Common myeloid progenitor, CD34-positive (primary cell): ENCODE results near the gene PYY.
"Not testable (repeated sequence)": the region's sequence is repeated elsewhere in the genome, so short reads cannot be mapped to it uniquely, and the experiment has no call there.

Source experiments
- CTCF ChIA-PET: fragments of 350-600 bp; sonication (Branson Sonifier 250); formaldehyde crosslinking; loops from one replicate; lab custom pipeline; 2021; ENCODE audit warnings: antibody characterized with exemption; lab: Charles Lee
- POLR2A ChIA-PET: fragments of 350-600 bp; sonication (Branson Sonifier 250); formaldehyde crosslinking; loops from one replicate; lab custom pipeline; 2021; ENCODE audit warnings: antibody characterized with exemption; lab: Charles Lee
- DNase-seq, 3 donors: peaks; one replicate each; pipeline versions ENCODE4 v3.0.0 to v3.0.0-alpha.2; 2013
- H3K27ac ChIP-seq, 2 experiments: 1 replicate in 1 of 2; 2 replicates in 1 of 2; pipeline ENCODE4 v1.7.0; 2013; ENCODE audit warnings: inconsistent platforms in 2 of 2, low read length in 2 of 2, mild to moderate bottlenecking in 2 of 2, low read depth in 1 of 2, moderate library complexity in 1 of 2; ENCODE audit not compliant: severe bottlenecking in 2 of 2, insufficient read depth in 1 of 2, poor library complexity in 1 of 2
- H3K27me3 ChIP-seq, 5 experiments: replicated peaks in 2 of 5; 1 replicate in 3 of 5; 2 replicates in 2 of 5; pipeline versions ENCODE4 v1.6.1 to v1.7.0; 2013; ENCODE audit warnings: low read length in 4 of 5, mild to moderate bottlenecking in 2 of 5, moderate library complexity in 2 of 5, inconsistent platforms in 1 of 5; ENCODE audit not compliant: insufficient read depth in 5 of 5, control insufficient read depth in 4 of 5
- H3K36me3 ChIP-seq, 4 experiments: 1 replicate in 2 of 4; 2 replicates in 2 of 4; pipeline versions ENCODE4 v1.6.1 to v1.7.0; 2013; ENCODE audit warnings: low read length in 3 of 4, control low read depth in 1 of 4, mild to moderate bottlenecking in 1 of 4; ENCODE audit not compliant: control insufficient read depth in 4 of 4, insufficient read depth in 4 of 4
- H3K4me1 ChIP-seq, 4 experiments: 1 replicate in 3 of 4; 2 replicates in 1 of 4; pipeline versions ENCODE4 v1.6.1 to v1.7.1; 2013; ENCODE audit warnings: low read length in 3 of 4, mild to moderate bottlenecking in 3 of 4, control low read depth in 1 of 4, inconsistent platforms in 1 of 4, moderate library complexity in 1 of 4; ENCODE audit not compliant: control insufficient read depth in 4 of 4, insufficient read depth in 4 of 4; ENCODE audit errors: control extremely low read depth in 1 of 4
- H3K4me3 ChIP-seq, 7 experiments: 1 replicate in 4 of 7; 2 replicates in 3 of 7; pipeline versions ENCODE4 v1.5.1 to v1.7.0; 2013; ENCODE audit warnings: mild to moderate bottlenecking in 7 of 7, low read length in 6 of 7, moderate library complexity in 6 of 7, inconsistent platforms in 2 of 7, low read depth in 2 of 7, control low read depth in 1 of 7; ENCODE audit not compliant: insufficient read depth in 4 of 7, control insufficient read depth in 1 of 7; ENCODE audit errors: extremely low read depth in 1 of 7
- H3K9me3 ChIP-seq, 5 experiments: 1 replicate in 4 of 5; 2 replicates in 1 of 5; pipeline versions ENCODE4 v1.6.1 to v1.7.1; 2013; ENCODE audit warnings: low read length in 4 of 5, mild to moderate bottlenecking in 2 of 5, inconsistent platforms in 1 of 5, low read depth in 1 of 5, moderate library complexity in 1 of 5; ENCODE audit not compliant: control insufficient read depth in 4 of 5, insufficient read depth in 2 of 5; ENCODE audit errors: control extremely low read depth in 1 of 5
- WGBS: methylation state at CpG from one replicate; pipeline ENCODE4 v1.1.5; 2013; ENCODE audit not compliant: insufficient coverage; 5-methylcytosine and 5-hydroxymethylcytosine counted together

PYY gene

GRCh38 chr17:43998552-43998951 lies 44.8 kb upstream of the PYY start:
- ChIA-PET POLR2A (interaction anchor here (0.6 kb wide), 1 partner anchor 450 kb away, joined by 4 read pairs; no protein-coding TSS in a partner anchor), CTCF (interaction anchor here (1.4 to 14.2 kb wide), 4 partner anchors 12 to 119 kb away, joined by 5 to 218 read pairs (median 24); partner anchors contain the start of gene PPY)
- Histone ChIP-seq H3K27ac (no peak overlapping the region), H3K36me3 (no peaks in the 10 kb centered on the region), H3K27me3 (peaks cover 6 to 47% (median 25%) of the 10 kb centered on the region in 5 experiments), H3K4me3 (no peak overlapping the region), H3K4me1 (peaks cover 0 to 10% (median 6%) of the 10 kb centered on the region in 4 experiments), H3K9me3 (no peaks in the 10 kb centered on the region)
- WGBS, result 89% methylated on average over 1 of the region's 3 CpGs
- DNase-seq, result peak in 2 of 3 donors; percentile 49 to 55

- CTCF ChIA-PET, result interaction anchor here (1.2 to 14.2 kb wide), 8 partner anchors 10 to 118 kb away, joined by 3 to 218 read pairs (median 6); partner anchors contain the start of gene PPY
- POLR2A ChIA-PET, H3K9me3 ChIP-seq, H3K36me3 ChIP-seq, DNase-seq, H3K27ac ChIP-seq, H3K4me3 ChIP-seq: not testable (repeated sequence)
- Histone ChIP-seq H3K27me3 (peaks cover 3 to 33% (median 17%) of the 10 kb centered on the region in 5 experiments), H3K4me1 (peaks cover 0 to 10% (median 6%) of the 10 kb centered on the region in 4 experiments)
- 96% methylated on average over 4 of the region's 5 CpGs for WGBS
Observed at GRCh38 chr17:43997180-43997579, 43.4 kb upstream of the PYY start.

DNA sequence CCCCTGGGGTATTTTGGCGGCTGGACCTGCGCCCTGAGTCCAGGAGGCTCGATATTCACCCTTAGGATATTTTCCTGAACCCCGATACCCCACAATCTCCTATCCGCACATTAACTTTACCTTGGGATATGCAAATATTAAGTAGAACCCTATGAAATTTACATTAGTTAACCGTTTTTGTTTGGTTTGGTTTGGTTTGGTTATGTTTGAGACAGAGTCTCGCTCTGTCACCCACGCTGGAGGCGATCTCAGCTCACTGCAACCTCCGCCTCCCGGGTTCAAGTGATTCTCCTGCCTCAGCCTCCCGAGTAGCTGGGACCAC lies 41.4 kb upstream of the PYY start:
- H3K4me3 ChIP-seq, result peak overlapping the region in 1 of 7 experiments; percentile 72
- H3K9me3 ChIP-seq, result no peaks in the 10 kb centered on the region
- no peaks in the 10 kb centered on the region for H3K36me3 ChIP-seq
- CTCF ChIA-PET, result interaction anchor here (0.6 to 14.2 kb wide), 13 partner anchors 11 to 794 kb away, joined by 3 to 218 read pairs (median 6); partner anchors contain the start of gene PPY
- POLR2A ChIA-PET, result interaction anchor here (0.8 kb wide), 1 partner anchor 57 kb away, joined by 3 read pairs; no protein-coding TSS in a partner anchor
- peaks cover 0 to 10% (median 6%) of the 10 kb centered on the region in 4 experiments for H3K4me1 ChIP-seq
- H3K27me3 ChIP-seq, result peaks cover 0 to 29% (median 14%) of the 10 kb centered on the region in 5 experiments
- 0% methylated on average over 1 of the region's 12 CpGs for WGBS
- no peak for DNase-seq
- H3K27ac ChIP-seq, result no peak overlapping the region

DNA sequence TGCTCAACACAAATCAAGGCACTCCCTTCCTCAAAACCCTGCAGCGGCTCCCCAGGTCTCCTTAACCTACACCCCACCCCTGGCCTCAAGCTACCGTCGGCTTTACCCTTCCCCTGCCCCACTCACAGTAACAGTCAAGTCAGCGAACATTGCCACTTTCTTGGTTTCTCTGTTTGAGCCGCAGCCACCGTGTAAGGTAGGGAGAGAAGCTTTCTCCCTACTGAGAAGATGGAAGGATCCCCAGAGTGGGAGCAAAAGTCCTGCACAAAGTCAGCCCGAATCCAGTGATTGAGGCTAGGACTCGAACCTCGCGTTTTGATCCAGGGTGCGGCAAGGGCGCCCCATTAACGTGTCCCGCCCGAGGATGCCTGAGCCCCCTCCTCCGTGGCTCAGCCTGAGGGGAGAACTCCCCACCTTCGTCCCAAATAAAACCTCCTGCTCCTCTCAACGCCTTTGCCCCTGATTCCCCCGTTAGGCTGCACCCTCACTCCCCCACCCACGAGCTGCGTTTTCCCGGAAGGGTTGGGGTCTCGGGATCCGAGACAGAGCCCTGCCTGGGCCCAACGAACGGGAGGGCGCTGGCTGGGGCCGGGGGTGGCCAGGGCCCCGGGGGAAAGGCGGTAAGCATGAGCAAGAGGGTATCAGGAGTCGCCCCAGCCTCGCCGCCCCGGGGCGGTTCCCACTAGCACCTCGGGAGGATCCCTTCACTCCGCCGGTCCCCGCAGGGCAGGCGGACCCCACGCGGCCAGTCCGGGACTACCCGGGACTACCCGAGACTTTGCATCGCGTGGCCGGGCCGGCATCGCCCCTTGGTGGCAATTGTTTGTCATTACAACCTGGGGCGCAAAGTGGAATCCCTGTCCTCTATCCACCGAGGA lies 40.8 kb upstream of the PYY start:
- peak; percentile 69 to 76 (median 70) for DNase-seq
- peaks cover 0 to 10% (median 6%) of the 10 kb centered on the region in 4 experiments for H3K4me1 ChIP-seq
- peaks cover 0 to 29% (median 13%) of the 10 kb centered on the region in 5 experiments for H3K27me3 ChIP-seq
- ChIA-PET CTCF (interaction anchor here (0.8 to 14.2 kb wide), 16 partner anchors 10 to 136 kb away, joined by 3 to 218 read pairs (median 5); partner anchors contain the start of gene PPY), POLR2A (interaction anchor here (0.8 kb wide), 1 partner anchor 56 kb away, joined by 3 read pairs; no protein-coding TSS in a partner anchor)
- no peaks in the 10 kb centered on the region for H3K9me3 ChIP-seq
- no peak overlapping the region for H3K27ac ChIP-seq
- peak overlapping the region in 3 of 7 experiments; percentile 50 to 72 (median 59) for H3K4me3 ChIP-seq
- WGBS, result 7% methylated on average over 47 of the region's 52 CpGs
- no peaks in the 10 kb centered on the region for H3K36me3 ChIP-seq

DNA sequence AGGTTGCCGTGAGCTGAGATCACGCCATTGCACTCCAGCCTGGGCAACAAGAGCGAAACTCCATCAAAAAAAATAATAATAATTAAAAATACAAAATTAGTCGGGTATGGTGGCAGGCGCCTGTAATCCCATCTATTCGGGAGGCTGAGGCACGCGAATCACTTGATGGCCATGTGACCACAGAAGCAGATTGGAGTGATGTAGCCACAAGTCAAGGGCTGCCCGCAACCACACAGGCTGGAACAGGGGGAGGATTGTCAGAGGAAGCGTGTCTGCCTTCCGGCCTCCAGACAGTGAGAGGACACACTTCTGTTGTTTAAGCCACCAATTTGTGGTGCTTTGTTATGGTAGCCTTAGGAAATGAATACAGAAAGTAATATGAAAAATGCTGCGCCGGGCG lies 38.9 kb upstream of the PYY start:
- no peaks in the 10 kb centered on the region for H3K9me3 ChIP-seq
- CTCF ChIA-PET, result interaction anchor here (1.4 to 14.2 kb wide), 3 partner anchors 51 to 75 kb away, joined by 4 to 218 read pairs (median 4); partner anchors contain the start of gene PPY

GRCh38 chr17:43988301-43988700 lies 34.6 kb upstream of the PYY start:
- 95% methylated on average over 8 of the region's 9 CpGs for WGBS
- ChIA-PET POLR2A (no interaction called here), CTCF (interaction anchor here (1.2 to 3.1 kb wide), 3 partner anchors 45 to 108 kb away, joined by 3 to 8 read pairs (median 5); no protein-coding TSS in a partner anchor)
- Histone ChIP-seq H3K4me1 (peaks cover 0 to 12% (median 4%) of the 10 kb centered on the region in 4 experiments), H3K4me3 (no peak overlapping the region), H3K9me3 (no peaks in the 10 kb centered on the region), H3K27ac (no peak overlapping the region), H3K27me3 (peaks cover 0 to 29% (median 24%) of the 10 kb centered on the region in 5 experiments), H3K36me3 (no peaks in the 10 kb centered on the region)
- DNase-seq, result no peak

More for the DNA sequence above, 38.9 kb upstream of the PYY start:
- Histone ChIP-seq H3K4me1 (peaks cover 0 to 10% (median 6%) of the 10 kb centered on the region in 4 experiments), H3K4me3 (no peak overlapping the region), H3K36me3 (no peaks in the 10 kb centered on the region), H3K27ac (no peak overlapping the region), H3K27me3 (peaks cover 0 to 29% (median 10%) of the 10 kb centered on the region in 5 experiments)
- WGBS, result 96% methylated on average over 10 of the region's 14 CpGs
- DNase-seq, result peak in 1 of 3 donors; percentile 20
- POLR2A ChIA-PET, result no interaction called here
